ENCODE results near the gene ZBTB17.
A peak's percentile ranks its signal among the peaks of the same experiment; 100 is the strongest.
"Not testable (repeated sequence)": the region's sequence is repeated elsewhere in the genome, so short reads cannot be mapped to it uniquely, and the experiment has no call there.

Gene ZBTB17

GRCh38 chr1:16011936-16012589, 36.2 kb upstream of the ZBTB17 start:
- no peak for DNase-seq

GRCh38 chr1:16010837-16011236, 34.9 kb upstream of the ZBTB17 start:
- DNase-seq = no peak

GRCh38 chr1:16009678-16010077, 33.8 kb upstream of the ZBTB17 start:
- no peak for DNase-seq

GRCh38 chr1:16009030-16009460, 33.1 kb upstream of the ZBTB17 start:
- DNase-seq = peak; percentile 78

GRCh38 chr1:16007671-16008341, 31.9 kb upstream of the ZBTB17 start:
- DNase-seq = no peak

- no peak for DNase-seq
Measured at GRCh38 chr1:16006552-16007485, 30.9 kb upstream of the ZBTB17 start.

- no peak for DNase-seq
Measured at GRCh38 chr1:16006010-16006409, 30.1 kb upstream of the ZBTB17 start.

- DNase-seq = no peak
Measured at GRCh38 chr1:16005597-16005996, 29.7 kb upstream of the ZBTB17 start.

- not testable (repeated sequence) for DNase-seq
Measured at GRCh38 chr1:16001274-16001673, 25.4 kb upstream of the ZBTB17 start.

GRCh38 chr1:15998929-15999328, 23.0 kb upstream of the ZBTB17 start:
- DNase-seq = no peak

- DNase-seq = no peak
Measured at GRCh38 chr1:15997637-15998280, 21.9 kb upstream of the ZBTB17 start.

GRCh38 chr1:15997076-15997585, 21.2 kb upstream of the ZBTB17 start:
- no peak for DNase-seq

- DNase-seq = peak; percentile 66
Measured at GRCh38 chr1:15994590-15995351, 18.9 kb upstream of the ZBTB17 start.

GRCh38 chr1:15994081-15994480, 18.2 kb upstream of the ZBTB17 start:
- no peak for DNase-seq

GRCh38 chr1:15993666-15994065, 17.8 kb upstream of the ZBTB17 start:
- DNase-seq = no peak

GRCh38 chr1:15992582-15993500, 16.9 kb upstream of the ZBTB17 start:
- DNase-seq = no peak

- DNase-seq = no peak
Measured at GRCh38 chr1:15992187-15992553, 16.3 kb upstream of the ZBTB17 start.

- no peak for DNase-seq
Measured at GRCh38 chr1:15991427-15992186, 15.7 kb upstream of the ZBTB17 start.

GRCh38 chr1:15989776-15990175, 13.9 kb upstream of the ZBTB17 start:
- DNase-seq = no peak
